ENCODE results near the gene C14orf119. TPM values are rescaled to one million over a fixed set of nuclear protein-coding genes. Genes with fewer than 3 reads are reported as not detected.
A peak's percentile ranks its signal among the peaks of the same experiment; 100 is the strongest.

The C14orf119 gene
- total and polyA plus RNA-seq, 12 donors, result 23.9 to 206 (median 51.8) TPM

DNA sequence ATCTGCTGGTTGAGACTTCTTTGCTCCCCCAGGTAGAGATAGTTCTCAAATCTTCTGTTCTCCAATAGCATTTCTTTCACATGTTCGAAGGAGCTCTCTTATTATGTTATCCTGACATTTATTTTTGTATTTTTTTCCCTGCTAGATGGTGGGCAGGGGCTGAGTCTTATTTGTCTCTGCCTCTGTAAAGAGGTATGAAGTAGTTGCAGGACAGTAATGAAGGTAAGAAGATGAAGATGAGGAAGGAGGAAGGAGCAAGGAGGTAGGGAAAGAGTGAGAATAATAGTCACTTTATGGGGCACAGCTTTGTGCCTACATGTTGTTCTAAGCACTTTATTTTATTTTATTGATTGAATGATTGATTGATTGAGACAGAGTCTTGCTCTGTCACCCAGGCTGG, 14.5 kb downstream of the C14orf119 start:
- Histone ChIP-seq H3K9me3 (replicated peaks in 1 of 3) (no peaks in the 10 kb centered on the region), H3K36me3 (replicated peaks in 1 of 2) (no peaks in the 10 kb centered on the region), H3K4me3 (no peak overlapping the region), H3K4me1 (replicated peaks in 1 of 2) (peaks cover 0 to 1% of the 10 kb centered on the region in 2 donors), H3K27me3 (no peaks in the 10 kb centered on the region), H3K27ac (no peak overlapping the region)
- DNase-seq, result no peak
- TF ChIP-seq, protein P1, sequence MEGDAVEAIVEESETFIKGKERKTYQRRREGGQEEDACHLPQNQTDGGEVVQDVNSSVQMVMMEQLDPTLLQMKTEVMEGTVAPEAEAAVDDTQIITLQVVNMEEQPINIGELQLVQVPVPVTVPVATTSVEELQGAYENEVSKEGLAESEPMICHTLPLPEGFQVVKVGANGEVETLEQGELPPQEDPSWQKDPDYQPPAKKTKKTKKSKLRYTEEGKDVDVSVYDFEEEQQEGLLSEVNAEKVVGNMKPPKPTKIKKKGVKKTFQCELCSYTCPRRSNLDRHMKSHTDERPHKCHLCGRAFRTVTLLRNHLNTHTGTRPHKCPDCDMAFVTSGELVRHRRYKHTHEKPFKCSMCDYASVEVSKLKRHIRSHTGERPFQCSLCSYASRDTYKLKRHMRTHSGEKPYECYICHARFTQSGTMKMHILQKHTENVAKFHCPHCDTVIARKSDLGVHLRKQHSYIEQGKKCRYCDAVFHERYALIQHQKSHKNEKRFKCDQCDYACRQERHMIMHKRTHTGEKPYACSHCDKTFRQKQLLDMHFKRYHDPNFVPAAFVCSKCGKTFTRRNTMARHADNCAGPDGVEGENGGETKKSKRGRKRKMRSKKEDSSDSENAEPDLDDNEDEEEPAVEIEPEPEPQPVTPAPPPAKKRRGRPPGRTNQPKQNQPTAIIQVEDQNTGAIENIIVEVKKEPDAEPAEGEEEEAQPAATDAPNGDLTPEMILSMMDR (IDR thresholded peaks at IDR 0.05), result no peak
- WGBS, 4 donors, result 77 to 90% (median 82%) methylated on average over 1 of the region's 1 CpG
- intact Hi-C loops (cut with DNase I), result loop anchor here in 1 of 2 donors (5.0 kb wide), 1 partner anchor 42 kb away; no protein-coding TSS in a partner anchor

DNA sequence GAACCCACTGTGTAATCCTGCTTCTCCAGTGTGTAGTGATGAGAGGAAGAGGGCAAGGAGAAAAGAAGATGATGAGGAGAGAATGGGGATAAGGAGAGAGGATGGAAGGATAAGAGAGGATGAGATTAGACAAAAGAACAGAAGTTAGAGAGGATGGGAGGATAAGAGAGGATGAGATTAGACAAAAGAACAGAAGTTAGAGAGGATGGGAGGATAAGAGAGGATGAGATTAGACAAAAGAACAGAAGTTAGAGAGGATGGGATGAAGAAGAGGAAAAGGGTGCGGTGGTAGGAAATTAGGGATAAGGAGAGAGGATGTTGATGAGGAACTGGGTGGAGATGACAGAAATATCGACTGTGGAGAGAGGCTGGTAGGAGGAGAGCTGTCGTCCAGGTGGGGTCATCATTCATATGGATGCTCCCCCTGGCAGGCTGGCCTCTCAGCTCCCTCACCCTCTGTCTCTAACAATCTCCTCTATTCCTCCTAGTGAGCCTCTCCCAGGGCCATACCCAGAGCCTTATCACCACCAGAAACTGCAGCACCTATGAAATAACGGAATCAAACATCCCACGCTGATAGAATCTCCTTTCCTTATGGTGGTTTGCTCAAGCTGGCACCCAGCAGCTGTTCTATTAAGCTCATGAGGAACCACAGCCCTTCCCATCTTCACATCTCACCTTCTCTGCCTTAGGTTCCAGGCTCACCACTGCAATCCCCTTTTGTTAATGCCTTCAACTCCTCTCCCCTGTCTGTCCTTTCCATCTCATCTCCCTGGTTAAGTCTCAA, 15.5 kb downstream of the C14orf119 start:
- Histone ChIP-seq H3K9me3 (replicated peaks in 1 of 3) (no peaks in the 10 kb centered on the region), H3K4me3 (no peak overlapping the region), H3K4me1 (replicated peaks in 1 of 2) (peaks cover 0 to 7% of the 10 kb centered on the region in 2 donors), H3K27ac (no peak overlapping the region), H3K36me3 (replicated peaks in 1 of 2) (no peaks in the 10 kb centered on the region), H3K27me3 (no peaks in the 10 kb centered on the region)
- DNase-seq, result no peak
- WGBS, 4 donors, result 49 to 62% (median 52%) methylated on average over 5 of the region's 5 CpGs
- no peak for TF ChIP-seq POLR2A (IDR thresholded peaks at IDR 0.05)
- TF ChIP-seq, protein P1 (IDR thresholded peaks at IDR 0.05), result no peak
- intact Hi-C loops (cut with DNase I), result loop anchor here in 1 of 2 donors (5.0 kb wide), 1 partner anchor 43 kb away; no protein-coding TSS in a partner anchor

DNA sequence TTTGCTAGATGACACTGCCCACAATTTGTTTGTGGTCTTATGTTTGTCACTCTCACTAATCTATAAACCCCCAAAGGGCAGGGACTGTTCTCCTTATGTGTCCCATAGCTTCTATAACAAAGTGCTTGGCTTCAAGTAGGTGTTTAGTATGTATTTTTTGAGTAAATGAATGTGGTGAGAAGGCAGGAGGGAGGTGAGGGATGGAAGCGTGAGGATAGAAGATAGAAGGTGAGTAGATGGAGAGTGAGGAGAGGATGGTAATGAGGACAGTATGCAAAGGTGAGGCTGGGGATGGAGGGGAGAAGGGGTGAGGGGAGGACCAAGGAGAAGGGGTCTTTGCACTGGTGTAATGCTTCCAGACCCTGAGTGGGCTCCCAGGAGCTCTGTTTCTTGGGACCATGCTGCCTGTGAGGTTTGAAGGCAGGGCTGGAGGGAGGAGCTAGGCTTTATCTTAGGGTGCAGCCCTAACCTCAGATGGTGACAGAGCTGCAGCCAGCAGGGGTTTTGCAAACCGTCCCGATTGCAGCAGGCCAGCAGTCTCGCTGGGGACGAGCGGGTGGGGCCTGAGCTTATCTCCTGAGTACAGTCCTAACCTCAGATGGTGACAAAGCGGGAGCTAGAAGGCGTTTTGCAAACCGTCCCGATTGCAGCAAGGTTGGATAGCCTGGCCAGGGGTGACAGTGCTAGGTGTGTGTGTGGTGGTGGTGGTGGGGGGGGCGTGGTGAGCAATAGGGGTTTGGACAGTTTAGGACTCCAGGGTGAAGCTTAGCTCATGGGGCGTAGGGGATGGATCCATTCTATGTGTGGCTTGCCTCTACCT, 17.3 kb downstream of the C14orf119 start:
- H3K27ac ChIP-seq, result no peak overlapping the region
- no peaks in the 10 kb centered on the region for H3K36me3 ChIP-seq (replicated peaks in 1 of 2)
- H3K9me3 ChIP-seq (replicated peaks in 1 of 3), result no peaks in the 10 kb centered on the region
- TF ChIP-seq POLR2A (IDR thresholded peaks at IDR 0.05), result no peak
- TF ChIP-seq, protein P1 (IDR thresholded peaks at IDR 0.05), result no peak
- H3K4me3 ChIP-seq, result no peak overlapping the region
- intact Hi-C loops (cut with DNase I), result loop anchor here in 1 of 2 donors (5.0 kb wide), 1 partner anchor 45 kb away; no protein-coding TSS in a partner anchor
- peaks cover 0 to 7% of the 10 kb centered on the region in 2 donors for H3K4me1 ChIP-seq (replicated peaks in 1 of 2)
- DNase-seq, result peak in 1 of 7 donors; percentile 60
- H3K27me3 ChIP-seq, result no peaks in the 10 kb centered on the region
- 56 to 68% (median 66%) methylated on average over 6 to 12 of the region's 12 CpGs for WGBS, 4 donors

All from adrenal gland (tissue), 12 donors.